ENCODE results near the gene ZEB1. TPM values are rescaled to one million over a fixed set of nuclear protein-coding genes. Genes with fewer than 3 reads are reported as not detected.
"Not testable (repeated sequence)": the region's sequence is repeated elsewhere in the genome, so short reads cannot be mapped to it uniquely, and the experiment has no call there.

Gene ZEB1
- total RNA-seq, 1 experiment from 2014 or later, result 67.3 TPM

GRCh38 chr10:31428499-31428898, 109.5 kb downstream of the ZEB1 start:
- not testable (repeated sequence) for H3K36me3 ChIP-seq; H3K4me1 ChIP-seq (replicated peaks); DNase-seq (ENCODE audit: low read depth in 1 of 2, low spot score in 2 of 2); H3K27ac ChIP-seq; H3K4me3 ChIP-seq; H3K27me3 ChIP-seq (replicated peaks); H3K9me3 ChIP-seq (replicated peaks)

DNA sequence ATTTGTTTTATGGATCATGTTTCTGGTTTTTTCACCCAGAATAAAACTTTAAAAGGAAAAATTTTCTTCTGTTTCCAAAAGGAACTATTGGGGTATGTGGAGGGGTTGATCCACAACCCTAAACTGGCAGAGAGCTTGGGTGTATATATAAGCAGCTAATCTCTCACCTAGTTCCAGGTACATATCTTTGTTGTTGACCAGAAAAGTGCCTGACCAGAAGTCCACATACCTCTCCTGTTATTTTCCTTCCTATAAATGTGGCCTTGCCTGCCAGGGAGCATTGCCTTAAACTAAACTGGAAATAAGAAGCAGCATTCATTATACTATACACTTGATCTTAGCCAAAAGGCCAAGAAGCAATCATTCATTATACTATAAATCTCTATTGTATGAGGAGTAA, 112.0 kb downstream of the ZEB1 start:
- H3K4me1 ChIP-seq (replicated peaks), result peaks cover 8% of the 10 kb centered on the region
- H3K27ac ChIP-seq, result no peak overlapping the region
- H3K27me3 ChIP-seq (replicated peaks), result no peaks in the 10 kb centered on the region
- no peak for DNase-seq (ENCODE audit: low read depth in 1 of 2, low spot score in 2 of 2)
- no peak overlapping the region for H3K4me3 ChIP-seq
- H3K36me3 ChIP-seq, result no peaks in the 10 kb centered on the region; the same call in 1 of the 2 replicates
- H3K9me3 ChIP-seq (replicated peaks), result 0 out of 2 replicates have a peak, but pooled peaks cover 4% of the 10 kb centered on the region

GRCh38 chr10:31437959-31438358, 118.9 kb downstream of the ZEB1 start:
- no peaks in the 10 kb centered on the region for H3K9me3 ChIP-seq (replicated peaks)
- no peak overlapping the region for H3K4me3 ChIP-seq
- DNase-seq (ENCODE audit: low read depth in 1 of 2, low spot score in 2 of 2), result no peak
- H3K27me3 ChIP-seq (replicated peaks), result no peaks in the 10 kb centered on the region
- H3K27ac ChIP-seq, result no peak overlapping the region
- H3K36me3 ChIP-seq, result no peaks in the 10 kb centered on the region
- no peaks in the 10 kb centered on the region for H3K4me1 ChIP-seq (replicated peaks)

- H3K4me3 ChIP-seq, result no peak overlapping the region
- no peaks in the 10 kb centered on the region for H3K27me3 ChIP-seq (replicated peaks)
- no peak overlapping the region for H3K27ac ChIP-seq
- H3K36me3 ChIP-seq, result 0 out of 2 replicates have a peak, but pooled peaks cover 4% of the 10 kb centered on the region
- DNase-seq (ENCODE audit: low read depth in 1 of 2, low spot score in 2 of 2), result no peak
- H3K4me1 ChIP-seq (replicated peaks), result no peaks in the 10 kb centered on the region
- no peaks in the 10 kb centered on the region; the same call in 1 of the 2 replicates for H3K9me3 ChIP-seq (replicated peaks)
Observed at GRCh38 chr10:31451766-31452165, 132.8 kb downstream of the ZEB1 start.

GRCh38 chr10:31456468-31456867, 137.5 kb downstream of the ZEB1 start:
- no peaks in the 10 kb centered on the region; the same call in 1 of the 2 replicates for H3K9me3 ChIP-seq (replicated peaks)
- H3K4me3 ChIP-seq, result no peak overlapping the region
- H3K27me3 ChIP-seq (replicated peaks), result no peaks in the 10 kb centered on the region
- no peak overlapping the region for H3K27ac ChIP-seq
- H3K36me3 ChIP-seq, result peaks cover 10% of the 10 kb centered on the region
- no peak for DNase-seq (ENCODE audit: low read depth in 1 of 2, low spot score in 2 of 2)
- no peaks in the 10 kb centered on the region for H3K4me1 ChIP-seq (replicated peaks)

DNA sequence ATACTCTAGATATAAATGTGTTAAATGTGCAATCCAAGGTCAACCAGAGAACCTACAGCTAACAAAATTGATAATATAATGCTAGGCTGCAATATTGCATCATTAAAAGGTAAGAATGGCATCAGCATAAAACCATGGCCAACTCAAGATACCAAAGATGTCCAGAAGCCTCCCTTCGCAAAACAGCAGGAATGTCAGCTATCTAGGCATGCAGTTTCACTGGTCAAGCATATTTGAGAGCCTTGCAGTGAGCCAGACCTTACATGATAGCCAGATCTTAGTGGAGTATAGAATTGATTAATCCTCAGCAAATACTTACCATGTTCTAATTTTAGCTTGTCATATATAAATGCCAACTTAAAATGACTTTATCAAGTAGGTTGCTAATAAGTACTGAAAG, 138.8 kb downstream of the ZEB1 start:
- 0 out of 2 replicates have a peak, but pooled peaks cover 1% of the 10 kb centered on the region for H3K9me3 ChIP-seq (replicated peaks)
- no peaks in the 10 kb centered on the region for H3K4me1 ChIP-seq (replicated peaks)
- H3K36me3 ChIP-seq, result peaks cover 24% of the 10 kb centered on the region
- no peaks in the 10 kb centered on the region for H3K27me3 ChIP-seq (replicated peaks)
- no peak overlapping the region for H3K27ac ChIP-seq
- no peak overlapping the region for H3K4me3 ChIP-seq
- DNase-seq (ENCODE audit: low read depth in 1 of 2, low spot score in 2 of 2), result no peak

GRCh38 chr10:31458974-31459373, 140.0 kb downstream of the ZEB1 start:
- peaks cover 35% of the 10 kb centered on the region for H3K36me3 ChIP-seq
- no peaks in the 10 kb centered on the region for H3K4me1 ChIP-seq (replicated peaks)
- no peak for DNase-seq (ENCODE audit: low read depth in 1 of 2, low spot score in 2 of 2)

DNA sequence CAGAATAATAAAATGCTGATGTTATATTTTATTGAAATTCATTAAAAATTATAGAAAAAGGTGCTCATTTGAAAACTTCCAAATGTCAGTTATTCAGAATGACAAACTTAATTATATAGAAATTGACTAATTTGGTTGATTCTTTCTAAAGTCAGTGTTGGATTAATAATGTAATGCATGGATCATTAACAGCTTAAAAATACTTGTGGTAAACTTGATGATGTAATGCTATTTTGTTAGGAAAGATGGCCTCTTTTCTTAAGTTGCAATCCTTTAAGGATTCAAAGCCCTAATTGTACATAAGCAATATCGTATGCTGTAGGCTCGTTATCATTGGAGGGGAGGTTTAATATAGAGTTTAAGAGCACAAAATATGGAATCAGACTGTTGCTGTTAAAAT, 141.2 kb downstream of the ZEB1 start:
- peaks cover 9% of the 10 kb centered on the region; the same call in 1 of the 2 replicates for H3K9me3 ChIP-seq (replicated peaks)
- H3K27ac ChIP-seq, result no peak overlapping the region
- no peak for DNase-seq (ENCODE audit: low read depth in 1 of 2, low spot score in 2 of 2)

More at GRCh38 chr10:31458974-31459373, 140.0 kb downstream of the ZEB1 start:
- Histone ChIP-seq H3K27ac (no peak overlapping the region), H3K9me3 (replicated peaks) (peaks cover 9% of the 10 kb centered on the region; the same call in 1 of the 2 replicates), H3K4me3 (no peak overlapping the region), H3K27me3 (replicated peaks) (no peaks in the 10 kb centered on the region)

DNA sequence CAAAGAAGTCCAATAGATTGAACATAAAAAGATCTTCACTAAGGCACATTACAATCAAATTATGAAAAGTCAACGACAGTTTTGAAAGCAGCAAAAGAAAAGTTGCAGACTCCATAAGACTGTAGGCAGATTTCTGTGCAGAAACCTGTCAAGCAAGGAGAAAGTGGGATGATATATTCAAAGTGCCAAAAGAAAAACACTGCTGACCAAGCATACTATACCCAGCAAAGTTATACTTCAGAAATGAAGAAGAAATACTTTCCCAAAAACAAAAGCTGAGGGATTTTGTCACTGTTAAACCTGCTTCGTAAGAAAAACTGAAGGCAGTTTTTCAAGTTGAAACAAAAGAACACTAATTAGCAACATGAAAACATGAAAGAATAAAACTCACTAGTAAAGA, 145.5 kb downstream of the ZEB1 start:
- DNase-seq (ENCODE audit: low read depth in 1 of 2, low spot score in 2 of 2), result no peak
- H3K9me3 ChIP-seq (replicated peaks), result peaks cover 9% of the 10 kb centered on the region
- no peaks in the 10 kb centered on the region for H3K27me3 ChIP-seq (replicated peaks)
- H3K36me3 ChIP-seq, result peaks cover 79% of the 10 kb centered on the region
- no peak overlapping the region for H3K4me3 ChIP-seq
- no peak overlapping the region for H3K27ac ChIP-seq
- no peaks in the 10 kb centered on the region for H3K4me1 ChIP-seq (replicated peaks)

More for the DNA sequence above, 141.2 kb downstream of the ZEB1 start:
- Histone ChIP-seq H3K4me3 (no peak overlapping the region), H3K27me3 (replicated peaks) (no peaks in the 10 kb centered on the region), H3K36me3 (peaks cover 47% of the 10 kb centered on the region), H3K4me1 (replicated peaks) (no peaks in the 10 kb centered on the region)

DNA sequence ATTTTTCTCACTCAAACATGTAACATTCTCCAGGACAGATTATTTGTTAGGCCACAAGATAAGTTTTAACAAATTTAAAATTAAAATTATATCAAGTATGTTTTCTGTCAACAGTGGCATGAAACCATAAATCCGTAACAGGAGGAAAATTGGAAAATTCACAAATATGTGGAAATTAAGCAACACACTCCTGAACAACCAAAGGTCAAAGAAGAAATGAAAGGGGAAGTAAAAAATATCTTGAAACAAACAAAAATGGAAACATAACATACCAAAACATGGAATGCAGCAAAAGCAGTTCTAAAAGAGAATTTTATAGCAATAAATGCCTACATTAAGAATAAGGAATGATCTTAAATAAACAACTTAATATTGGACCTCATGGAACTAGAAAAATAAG, 147.3 kb downstream of the ZEB1 start:
- Histone ChIP-seq H3K4me1 (replicated peaks) (no peaks in the 10 kb centered on the region), H3K27me3 (replicated peaks) (no peaks in the 10 kb centered on the region), H3K4me3 (no peak overlapping the region), H3K36me3 (peaks cover 79% of the 10 kb centered on the region), H3K27ac (no peak overlapping the region), H3K9me3 (replicated peaks) (peaks cover 9% of the 10 kb centered on the region)
- no peak for DNase-seq (ENCODE audit: low read depth in 1 of 2, low spot score in 2 of 2)

DNA sequence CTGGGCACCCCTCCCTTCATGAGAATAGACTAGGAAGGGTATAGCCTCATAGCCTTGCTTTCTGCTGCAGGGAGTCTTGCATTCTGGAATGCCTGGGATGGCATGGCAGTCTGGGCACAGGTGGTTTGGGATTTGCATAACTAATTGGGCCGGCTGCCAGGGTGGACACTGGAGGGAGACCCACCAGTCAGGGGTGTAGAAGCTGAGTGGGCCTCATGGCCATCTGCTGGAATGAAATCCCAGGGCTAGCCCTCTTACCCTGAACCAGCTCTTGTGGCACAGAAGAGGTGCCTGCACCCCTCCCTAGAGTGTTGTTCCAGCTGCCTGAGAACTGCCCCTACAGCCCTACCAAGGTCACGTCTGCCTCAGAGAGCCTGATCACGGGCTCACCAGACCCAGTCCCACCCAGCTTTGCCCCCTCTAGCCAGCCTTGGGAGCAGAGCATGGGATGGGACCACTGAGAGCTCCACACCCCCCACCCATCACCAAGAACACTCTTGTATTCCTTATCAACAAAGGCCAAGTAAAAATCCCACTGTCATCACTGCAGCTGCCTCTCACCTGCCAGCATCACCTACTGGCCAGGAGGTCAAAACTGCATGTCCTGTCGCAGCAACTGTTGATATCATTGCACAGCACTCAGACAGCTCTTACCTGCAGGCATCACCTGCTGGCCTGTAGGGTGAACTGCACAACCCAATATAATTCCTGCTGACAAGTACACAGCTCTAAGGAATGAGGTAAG, 148.9 kb downstream of the ZEB1 start:
- Histone ChIP-seq H3K9me3 (replicated peaks) (peaks cover 6% of the 10 kb centered on the region), H3K36me3 (peaks cover 63% of the 10 kb centered on the region), H3K27ac (no peak overlapping the region), H3K27me3 (replicated peaks) (no peaks in the 10 kb centered on the region), H3K4me1 (replicated peaks) (no peaks in the 10 kb centered on the region), H3K4me3 (no peak overlapping the region)
- DNase-seq (ENCODE audit: low read depth in 1 of 2, low spot score in 2 of 2), result no peak

DNA sequence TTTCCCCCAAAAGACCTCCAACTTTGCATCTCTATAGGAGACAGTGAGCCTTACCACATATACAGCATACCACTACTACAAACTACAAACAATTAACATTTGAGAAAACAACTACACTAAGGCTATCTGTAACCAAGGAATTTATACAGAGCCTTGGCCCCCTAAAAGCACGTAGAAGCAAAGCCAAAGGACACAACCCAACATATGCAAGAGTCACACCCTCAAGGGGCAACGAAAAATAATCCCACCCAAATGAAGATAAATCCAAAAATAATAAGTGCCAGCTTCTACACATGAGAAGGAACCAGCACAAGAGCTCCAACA, 149.5 kb downstream of the ZEB1 start:
- Histone ChIP-seq H3K27ac (no peak overlapping the region), H3K27me3 (replicated peaks) (no peaks in the 10 kb centered on the region), H3K4me1 (replicated peaks) (no peaks in the 10 kb centered on the region), H3K36me3 (peaks cover 57% of the 10 kb centered on the region), H3K9me3 (replicated peaks) (peaks cover under 1% of the 10 kb centered on the region), H3K4me3 (no peak overlapping the region)
- no peak for DNase-seq (ENCODE audit: low read depth in 1 of 2, low spot score in 2 of 2)

- Histone ChIP-seq H3K27me3 (replicated peaks) (no peaks in the 10 kb centered on the region), H3K4me1 (replicated peaks) (no peaks in the 10 kb centered on the region), H3K9me3 (replicated peaks) (no peaks in the 10 kb centered on the region), H3K27ac (no peak overlapping the region), H3K4me3 (no peak overlapping the region), H3K36me3 (peaks cover 32% of the 10 kb centered on the region)
- DNase-seq (ENCODE audit: low read depth in 1 of 2, low spot score in 2 of 2), result no peak
Observed at GRCh38 chr10:31475519-31475918, 156.5 kb downstream of the ZEB1 start.

DNA sequence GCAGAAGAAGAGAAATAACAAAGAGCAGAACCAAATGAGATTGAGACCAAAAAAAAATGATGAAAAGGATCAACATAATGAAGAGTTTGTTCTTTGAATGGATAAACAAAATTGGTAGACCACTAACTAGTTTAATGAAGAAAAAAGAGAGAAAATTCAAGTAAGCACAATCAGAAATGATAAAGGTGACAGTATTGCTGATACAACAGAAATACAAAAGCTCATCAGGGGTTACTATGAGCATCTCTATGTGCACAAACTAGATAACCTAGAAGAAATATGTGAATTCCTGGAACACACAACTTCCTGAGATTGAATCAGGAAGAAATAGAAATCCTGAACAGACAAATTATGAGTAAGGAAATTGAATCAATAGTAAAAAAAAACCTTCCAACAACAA, 157.1 kb downstream of the ZEB1 start:
- DNase-seq (ENCODE audit: low read depth in 1 of 2, low spot score in 2 of 2), result no peak
- Histone ChIP-seq H3K4me3 (no peak overlapping the region), H3K27ac (no peak overlapping the region), H3K36me3 (peaks cover 32% of the 10 kb centered on the region), H3K4me1 (replicated peaks) (no peaks in the 10 kb centered on the region), H3K9me3 (replicated peaks) (no peaks in the 10 kb centered on the region), H3K27me3 (replicated peaks) (no peaks in the 10 kb centered on the region)

DNA sequence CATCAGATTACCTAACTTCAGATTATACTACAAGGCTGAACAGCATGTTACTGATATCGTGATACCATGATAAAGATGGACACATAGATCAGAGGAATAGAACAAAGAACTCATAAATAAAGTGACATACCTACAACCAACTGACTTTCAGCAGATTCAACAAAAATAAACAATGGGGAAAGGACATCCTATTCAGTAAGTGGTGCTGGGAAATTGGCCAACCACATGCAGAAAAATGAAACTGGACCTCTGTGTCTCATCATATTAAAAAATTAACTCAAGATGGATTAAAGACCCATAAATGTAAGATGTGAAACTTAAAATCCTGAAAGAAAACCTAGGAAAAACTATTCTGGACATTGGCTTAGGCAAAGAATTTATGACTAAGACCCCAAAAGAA, 158.6 kb downstream of the ZEB1 start:
- H3K4me3 ChIP-seq, result no peak overlapping the region
- no peak for DNase-seq (ENCODE audit: low read depth in 1 of 2, low spot score in 2 of 2)
- H3K27me3 ChIP-seq (replicated peaks), result no peaks in the 10 kb centered on the region
- no peak overlapping the region for H3K27ac ChIP-seq
- no peaks in the 10 kb centered on the region for H3K4me1 ChIP-seq (replicated peaks)
- H3K9me3 ChIP-seq (replicated peaks), result no peaks in the 10 kb centered on the region
- peaks cover 32% of the 10 kb centered on the region for H3K36me3 ChIP-seq
